Measurements from ENCODE around the gene CLHC1. TPM values are rescaled to one million over a fixed set of nuclear protein-coding genes. Genes with fewer than 3 reads are reported as not detected.

The CLHC1 gene
- total and polyA plus RNA-seq, 2 experiments from 2014 or later = 10.6 to 21.1 TPM

DNA sequence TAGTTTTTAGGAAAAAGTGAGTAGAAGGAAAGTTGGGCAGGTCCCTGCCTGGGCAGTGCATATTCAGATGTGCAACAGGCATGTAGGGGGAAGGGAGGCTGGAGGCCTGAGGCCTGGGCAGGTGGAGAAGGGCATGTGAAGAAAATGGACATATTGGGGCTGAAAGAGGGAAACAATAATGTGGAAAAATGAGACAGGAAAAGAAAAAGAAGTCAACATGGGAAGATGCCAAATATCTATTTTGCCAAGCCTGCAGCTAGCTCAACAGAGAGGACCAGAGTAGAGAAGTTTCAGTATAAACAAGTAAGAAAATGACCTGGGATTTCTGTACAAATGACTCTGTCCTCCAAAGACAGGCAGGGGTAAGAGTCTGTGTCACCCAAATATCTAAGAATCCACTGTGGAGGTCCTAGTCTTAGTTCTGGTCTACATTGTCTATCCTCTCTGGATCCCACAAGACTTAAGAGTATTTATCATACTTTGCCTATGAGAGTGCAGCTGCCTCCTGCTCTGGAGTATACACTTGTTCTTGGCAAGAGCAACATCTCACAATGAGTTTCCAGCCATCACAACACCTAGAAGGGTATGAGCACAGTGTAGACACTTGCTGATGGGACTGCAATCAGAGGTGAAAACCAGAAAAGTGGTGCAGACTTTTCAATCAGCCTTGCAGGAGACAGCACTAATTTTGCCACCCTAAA lies 80.2 kb downstream of the CLHC1 start:
- Histone ChIP-seq H3K4me1 (ENCODE audit: insufficient read depth) (peaks cover 46% of the 10 kb centered on the region), H3K36me3 (replicated peaks; ENCODE audit: insufficient read depth, low read depth) (no peaks in the 10 kb centered on the region), H2AFZ (no peak overlapping the region), H3K4me3 (no peak overlapping the region), H3K4me2 (no peak overlapping the region), H3K27me3 (no peaks in the 10 kb centered on the region), H3K27ac (no peak overlapping the region), H3K9me3 (ENCODE audit: low read depth) (no peaks in the 10 kb centered on the region), H3K9me2 (replicated peaks; ENCODE audit: insufficient read depth) (no peaks in the 10 kb centered on the region), H4K20me1 (ENCODE audit: insufficient read depth, poor library complexity, severe bottlenecking) (no peaks in the 10 kb centered on the region), H3K79me2 (no peaks in the 10 kb centered on the region)
- TF ChIP-seq EZH2 (IDR thresholded peaks at IDR 0.05; ENCODE audit: borderline replicate concordance) = no peak
- TF ChIP-seq, protein P1, sequence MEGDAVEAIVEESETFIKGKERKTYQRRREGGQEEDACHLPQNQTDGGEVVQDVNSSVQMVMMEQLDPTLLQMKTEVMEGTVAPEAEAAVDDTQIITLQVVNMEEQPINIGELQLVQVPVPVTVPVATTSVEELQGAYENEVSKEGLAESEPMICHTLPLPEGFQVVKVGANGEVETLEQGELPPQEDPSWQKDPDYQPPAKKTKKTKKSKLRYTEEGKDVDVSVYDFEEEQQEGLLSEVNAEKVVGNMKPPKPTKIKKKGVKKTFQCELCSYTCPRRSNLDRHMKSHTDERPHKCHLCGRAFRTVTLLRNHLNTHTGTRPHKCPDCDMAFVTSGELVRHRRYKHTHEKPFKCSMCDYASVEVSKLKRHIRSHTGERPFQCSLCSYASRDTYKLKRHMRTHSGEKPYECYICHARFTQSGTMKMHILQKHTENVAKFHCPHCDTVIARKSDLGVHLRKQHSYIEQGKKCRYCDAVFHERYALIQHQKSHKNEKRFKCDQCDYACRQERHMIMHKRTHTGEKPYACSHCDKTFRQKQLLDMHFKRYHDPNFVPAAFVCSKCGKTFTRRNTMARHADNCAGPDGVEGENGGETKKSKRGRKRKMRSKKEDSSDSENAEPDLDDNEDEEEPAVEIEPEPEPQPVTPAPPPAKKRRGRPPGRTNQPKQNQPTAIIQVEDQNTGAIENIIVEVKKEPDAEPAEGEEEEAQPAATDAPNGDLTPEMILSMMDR (IDR thresholded peaks at IDR 0.05; ENCODE audit: poor library complexity) = no peak
- no peak for TF ChIP-seq EZH2phosphoT487 (IDR thresholded peaks at IDR 0.05; ENCODE audit: low read depth, severe bottlenecking, unreplicated experiment)
- DNase-seq (ENCODE audit: low spot score) = no peak

DNA sequence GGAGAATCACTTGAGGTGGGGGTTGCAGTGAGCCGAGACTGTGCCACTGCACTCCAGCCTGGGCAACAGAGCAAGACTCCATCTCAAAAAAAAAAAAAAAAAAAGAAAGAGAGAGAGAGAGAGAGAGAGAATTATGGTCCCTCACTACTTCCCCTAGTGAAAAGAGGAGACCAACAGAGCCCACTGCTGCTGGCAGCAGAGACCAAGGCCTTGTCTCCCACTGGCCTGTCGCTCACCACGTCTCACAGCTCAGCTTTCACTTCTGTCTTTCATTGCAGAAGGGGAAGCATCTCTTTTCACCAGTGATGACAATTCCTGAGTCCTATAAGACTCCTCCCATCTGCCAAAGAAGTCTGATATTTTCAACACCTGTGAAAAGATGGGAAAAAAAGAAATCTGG lies 81.3 kb downstream of the CLHC1 start:
- Histone ChIP-seq H4K20me1 (ENCODE audit: insufficient read depth, poor library complexity, severe bottlenecking) (no peaks in the 10 kb centered on the region), H3K27me3 (no peaks in the 10 kb centered on the region), H3K36me3 (replicated peaks; ENCODE audit: insufficient read depth, low read depth) (no peaks in the 10 kb centered on the region), H2AFZ (no peak overlapping the region), H3K4me2 (no peak overlapping the region), H3K79me2 (no peaks in the 10 kb centered on the region), H3K9me3 (ENCODE audit: low read depth) (no peaks in the 10 kb centered on the region), H3K9me2 (replicated peaks; ENCODE audit: insufficient read depth) (no peaks in the 10 kb centered on the region), H3K27ac (no peak overlapping the region), H3K4me3 (no peak overlapping the region), H3K4me1 (ENCODE audit: insufficient read depth) (peaks cover 35% of the 10 kb centered on the region)
- TF ChIP-seq, protein P1 (IDR thresholded peaks at IDR 0.05; ENCODE audit: poor library complexity) = no peak
- no peak for TF ChIP-seq EZH2 (IDR thresholded peaks at IDR 0.05; ENCODE audit: borderline replicate concordance)
- TF ChIP-seq EZH2phosphoT487 (IDR thresholded peaks at IDR 0.05; ENCODE audit: low read depth, severe bottlenecking, unreplicated experiment) = no peak
- DNase-seq (ENCODE audit: low spot score) = no peak
- WGBS (ENCODE audit: low lambda C conversion rate, missing lambda C conversion rate) = 96% methylated on average over 3 of the region's 3 CpGs

DNA sequence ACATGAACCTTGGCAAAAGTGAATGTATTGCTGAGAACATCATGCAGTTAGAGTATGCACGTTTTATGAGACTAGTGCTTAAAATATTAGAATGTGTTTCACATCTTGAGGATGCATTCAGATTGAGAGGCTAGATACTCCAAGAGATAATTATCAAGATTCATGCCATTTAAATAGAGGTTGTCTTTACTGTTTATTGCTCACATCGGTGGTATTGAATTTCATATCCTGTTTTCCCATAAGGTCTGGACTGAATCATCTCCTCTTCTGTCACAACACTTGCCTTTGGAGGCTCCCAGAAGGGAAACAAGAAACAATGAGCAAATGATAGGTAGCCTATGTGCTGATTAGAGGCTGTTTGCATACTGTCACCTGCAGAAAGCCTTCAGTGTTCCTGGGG lies 83.8 kb downstream of the CLHC1 start:
- H3K4me3 ChIP-seq = no peak overlapping the region
- H2AFZ ChIP-seq = no peak overlapping the region
- H4K20me1 ChIP-seq (ENCODE audit: insufficient read depth, poor library complexity, severe bottlenecking) = no peaks in the 10 kb centered on the region
- 42% methylated on average over 2 of the region's 2 CpGs for WGBS (ENCODE audit: low lambda C conversion rate, missing lambda C conversion rate)
- DNase-seq (ENCODE audit: low spot score) = no peak
- H3K79me2 ChIP-seq = no peaks in the 10 kb centered on the region
- H3K9me2 ChIP-seq (replicated peaks; ENCODE audit: insufficient read depth) = no peaks in the 10 kb centered on the region
- no peak overlapping the region for H3K4me2 ChIP-seq
- H3K9me3 ChIP-seq (ENCODE audit: low read depth) = no peaks in the 10 kb centered on the region
- H3K36me3 ChIP-seq (replicated peaks; ENCODE audit: insufficient read depth, low read depth) = no peaks in the 10 kb centered on the region
- no peaks in the 10 kb centered on the region for H3K27me3 ChIP-seq
- TF ChIP-seq EZH2 (IDR thresholded peaks at IDR 0.05; ENCODE audit: borderline replicate concordance) = no peak
- TF ChIP-seq, protein P1 (IDR thresholded peaks at IDR 0.05; ENCODE audit: poor library complexity) = no peak
- TF ChIP-seq EZH2phosphoT487 (IDR thresholded peaks at IDR 0.05; ENCODE audit: low read depth, severe bottlenecking, unreplicated experiment) = no peak
- peaks cover 10% of the 10 kb centered on the region for H3K4me1 ChIP-seq (ENCODE audit: insufficient read depth)
- no peak overlapping the region for H3K27ac ChIP-seq
